Colon (tissue), 2 donors: ENCODE measurements around the gene GPRASP1.
A peak's percentile ranks its signal among the peaks of the same experiment; 100 is the strongest.
"Not testable (repeated sequence)": the region's sequence is repeated elsewhere in the genome, so short reads cannot be mapped to it uniquely, and the experiment has no call there.

Experiments
- FAIRE-seq: peaks from 2 replicates; lab custom pipeline; 2012; peaks lifted over from hg19 to GRCh38; lab: Jason Lieb, UNC
- donor health status: control.
- donor health status: control.

Gene GPRASP1, protein sequence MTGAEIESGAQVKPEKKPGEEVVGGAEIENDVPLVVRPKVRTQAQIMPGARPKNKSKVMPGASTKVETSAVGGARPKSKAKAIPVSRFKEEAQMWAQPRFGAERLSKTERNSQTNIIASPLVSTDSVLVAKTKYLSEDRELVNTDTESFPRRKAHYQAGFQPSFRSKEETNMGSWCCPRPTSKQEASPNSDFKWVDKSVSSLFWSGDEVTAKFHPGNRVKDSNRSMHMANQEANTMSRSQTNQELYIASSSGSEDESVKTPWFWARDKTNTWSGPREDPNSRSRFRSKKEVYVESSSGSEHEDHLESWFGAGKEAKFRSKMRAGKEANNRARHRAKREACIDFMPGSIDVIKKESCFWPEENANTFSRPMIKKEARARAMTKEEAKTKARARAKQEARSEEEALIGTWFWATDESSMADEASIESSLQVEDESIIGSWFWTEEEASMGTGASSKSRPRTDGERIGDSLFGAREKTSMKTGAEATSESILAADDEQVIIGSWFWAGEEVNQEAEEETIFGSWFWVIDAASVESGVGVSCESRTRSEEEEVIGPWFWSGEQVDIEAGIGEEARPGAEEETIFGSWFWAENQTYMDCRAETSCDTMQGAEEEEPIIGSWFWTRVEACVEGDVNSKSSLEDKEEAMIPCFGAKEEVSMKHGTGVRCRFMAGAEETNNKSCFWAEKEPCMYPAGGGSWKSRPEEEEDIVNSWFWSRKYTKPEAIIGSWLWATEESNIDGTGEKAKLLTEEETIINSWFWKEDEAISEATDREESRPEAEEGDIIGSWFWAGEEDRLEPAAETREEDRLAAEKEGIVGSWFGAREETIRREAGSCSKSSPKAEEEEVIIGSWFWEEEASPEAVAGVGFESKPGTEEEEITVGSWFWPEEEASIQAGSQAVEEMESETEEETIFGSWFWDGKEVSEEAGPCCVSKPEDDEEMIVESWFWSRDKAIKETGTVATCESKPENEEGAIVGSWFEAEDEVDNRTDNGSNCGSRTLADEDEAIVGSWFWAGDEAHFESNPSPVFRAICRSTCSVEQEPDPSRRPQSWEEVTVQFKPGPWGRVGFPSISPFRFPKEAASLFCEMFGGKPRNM (N-terminal part only)

DNA sequence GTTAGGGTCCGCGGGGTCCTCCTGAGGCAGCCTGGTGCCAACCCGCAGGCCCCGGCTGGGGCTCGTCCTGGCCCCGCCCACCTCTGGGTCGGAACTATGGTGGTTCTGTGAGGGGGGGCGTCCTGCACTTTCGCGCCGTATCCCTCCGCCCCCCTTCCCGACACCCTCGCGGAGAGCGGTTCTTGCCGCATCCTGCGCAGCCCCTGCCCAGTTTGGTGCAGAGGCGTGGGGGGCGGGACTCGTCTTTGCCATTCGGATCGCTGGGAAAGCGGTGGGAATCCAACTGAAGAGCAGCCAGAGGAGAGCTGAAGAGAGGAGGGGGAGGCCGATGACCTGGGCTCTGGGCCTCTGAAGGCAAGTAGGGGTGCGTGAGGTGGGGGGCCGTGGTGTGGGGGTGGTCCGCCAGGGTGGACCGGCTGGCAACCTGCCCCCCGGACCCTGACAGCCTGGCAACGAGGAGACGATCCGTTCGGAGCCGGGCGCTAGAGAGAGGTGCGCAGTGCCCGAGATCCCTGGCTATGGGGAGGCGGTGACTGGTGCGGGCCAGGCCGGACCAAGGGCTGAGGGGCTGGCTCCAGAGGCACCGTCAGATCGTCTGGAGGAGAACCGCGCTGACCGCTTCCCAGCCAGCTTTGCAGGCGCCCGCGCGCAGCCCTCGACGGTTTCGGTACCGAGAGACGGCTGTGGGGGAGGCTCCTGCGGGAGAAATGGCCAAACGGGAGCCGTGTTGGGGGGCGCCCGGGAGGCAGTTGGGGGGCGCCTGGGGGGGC, at the start of gene GPRASP1:
Gene GPRASP1, plus strand, starts transcription at position 242 of the 770 bp plus-strand sequence. CDS start 2,431 bp downstream, outside the sequence.
- no peak for FAIRE-seq

DNA sequence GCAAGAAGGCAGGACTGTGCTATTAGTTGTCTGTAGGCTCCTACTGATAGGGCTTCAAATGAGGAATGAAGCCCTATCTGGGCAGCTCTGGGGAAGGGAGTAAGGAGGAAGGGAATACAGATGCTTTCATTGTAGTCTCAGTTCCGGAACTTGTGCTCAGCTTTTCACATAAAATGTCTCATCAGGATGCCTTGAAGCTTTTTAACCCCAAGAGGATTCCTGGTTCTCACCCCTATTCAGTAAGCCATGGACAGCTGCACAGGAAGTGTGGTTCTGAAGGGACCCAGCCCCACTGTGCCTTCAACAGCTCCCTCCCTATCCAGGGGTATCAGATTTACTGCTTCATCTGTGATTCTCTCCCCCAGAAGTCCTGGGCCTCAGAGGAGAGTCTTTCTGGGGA, 47.0 kb upstream of the GPRASP1 start:
- no peak for FAIRE-seq

GRCh38 chrX:102606115-102606514, 45.2 kb upstream of the GPRASP1 start:
- FAIRE-seq, result no peak

GRCh38 chrX:102610905-102611304, 40.4 kb upstream of the GPRASP1 start:
- no peak for FAIRE-seq

DNA sequence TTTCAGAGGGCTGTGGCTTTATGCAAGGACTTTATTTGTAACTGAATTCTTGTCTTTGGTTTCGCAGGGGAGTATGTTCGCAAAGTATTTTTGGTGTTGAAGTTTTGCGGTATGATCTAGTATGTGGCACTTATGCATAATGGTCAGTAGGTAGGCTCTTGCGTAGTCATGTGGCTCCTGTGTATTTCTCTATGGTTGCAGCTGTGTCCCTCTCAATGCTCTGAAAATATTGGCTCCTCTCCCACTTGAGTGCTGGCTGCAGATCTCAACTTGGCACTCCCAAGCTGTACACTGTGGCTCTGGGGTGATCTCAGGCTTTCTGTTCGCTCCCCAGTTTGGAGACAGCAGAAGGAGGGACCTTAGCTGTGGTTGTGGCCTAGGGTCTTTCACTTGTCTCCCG, 27.2 kb upstream of the GPRASP1 start:
- FAIRE-seq, result no peak

GRCh38 chrX:102627640-102628039, 23.6 kb upstream of the GPRASP1 start:
- FAIRE-seq, result no peak

DNA sequence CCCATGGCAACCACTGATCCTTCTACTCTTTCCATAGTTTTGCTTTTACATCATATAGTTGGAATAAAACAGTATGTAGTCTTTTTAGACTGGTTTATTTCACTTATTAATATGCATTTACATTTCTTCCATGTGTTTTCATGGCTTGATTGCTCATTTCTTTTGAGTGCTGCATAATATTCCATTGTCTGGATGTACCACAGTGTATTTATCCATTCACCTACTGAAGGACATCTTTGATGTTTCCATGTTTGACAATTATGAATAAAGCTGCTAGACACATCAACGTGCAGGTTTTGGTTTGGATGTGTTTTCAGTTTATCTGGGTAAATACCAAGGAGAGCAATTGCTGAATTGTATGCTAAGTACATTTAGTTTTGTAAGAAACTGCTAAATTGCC, 13.7 kb upstream of the GPRASP1 start:
- no peak for FAIRE-seq

DNA sequence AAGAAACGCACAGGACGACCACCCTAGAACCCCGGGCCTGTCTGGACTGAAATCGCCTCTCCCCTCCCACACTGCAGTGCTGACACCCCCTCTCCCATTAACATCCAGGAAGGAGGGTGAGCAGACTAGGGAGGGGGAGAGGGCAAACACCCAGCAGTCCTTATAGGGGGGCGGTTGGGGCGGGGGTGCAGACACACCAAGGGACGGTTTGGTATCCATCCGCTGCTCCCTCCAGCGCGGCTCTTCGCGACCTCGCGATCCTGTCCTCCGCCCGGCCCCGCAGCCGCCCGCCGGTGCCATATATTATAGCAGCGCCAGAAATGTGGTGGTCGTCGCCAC, 411 bp upstream of the GPRASP1 start:
- no peak for FAIRE-seq

DNA sequence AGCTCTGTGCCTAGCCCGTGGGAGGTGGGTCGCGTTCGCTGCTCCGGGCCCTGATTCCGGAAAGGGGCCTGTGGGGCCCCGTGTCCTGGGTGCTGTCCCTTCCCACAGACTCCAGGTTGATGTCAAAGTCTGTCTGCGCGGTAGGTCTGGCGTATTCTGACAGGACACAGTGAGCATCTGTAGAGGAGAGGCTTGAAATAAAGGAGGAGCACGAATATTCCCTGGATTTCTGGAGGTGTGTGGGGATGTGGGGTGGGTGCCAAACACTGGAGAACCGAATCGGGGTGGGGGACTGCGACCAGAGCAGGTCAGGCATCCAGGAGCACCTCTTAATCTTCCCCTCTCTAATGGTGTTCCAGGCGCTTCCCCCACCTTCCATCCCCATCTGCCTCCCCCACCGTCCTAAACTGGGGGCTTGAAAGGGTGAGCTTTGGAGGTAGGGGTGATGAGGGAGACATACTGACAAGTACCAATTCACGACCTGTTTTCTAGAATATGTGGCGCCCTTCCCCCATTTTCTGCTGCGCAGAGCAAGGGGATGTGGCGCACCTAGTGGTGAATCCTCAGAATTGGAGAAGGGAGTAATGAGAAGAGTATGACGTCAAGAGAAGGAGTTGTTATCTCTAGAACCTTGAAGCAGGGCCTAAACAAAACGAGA, 877 bp downstream of the GPRASP1 start:
- FAIRE-seq, result no peak

GRCh38 chrX:102654696-102655095, 3.4 kb downstream of the GPRASP1 start:
- no peak for FAIRE-seq

DNA sequence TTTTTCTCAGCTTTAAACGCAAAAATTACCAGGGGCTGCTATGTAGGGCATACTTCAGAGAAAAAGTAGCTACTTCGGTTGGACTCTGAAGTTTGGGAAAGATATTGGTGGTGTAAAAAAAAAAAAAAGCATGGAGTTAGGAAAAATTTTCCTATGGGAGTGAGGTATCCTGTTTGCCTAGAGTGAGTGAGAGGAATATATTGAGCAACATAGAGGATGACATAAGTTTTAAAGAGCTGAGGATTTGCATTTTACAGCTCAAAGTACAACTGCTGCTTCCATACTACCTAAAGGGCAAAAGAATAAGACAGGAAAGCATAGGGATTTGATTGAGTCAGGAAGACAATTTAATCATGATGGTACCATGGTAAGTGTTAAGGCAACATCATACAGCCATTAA, 7.3 kb downstream of the GPRASP1 start:
- no peak for FAIRE-seq

DNA sequence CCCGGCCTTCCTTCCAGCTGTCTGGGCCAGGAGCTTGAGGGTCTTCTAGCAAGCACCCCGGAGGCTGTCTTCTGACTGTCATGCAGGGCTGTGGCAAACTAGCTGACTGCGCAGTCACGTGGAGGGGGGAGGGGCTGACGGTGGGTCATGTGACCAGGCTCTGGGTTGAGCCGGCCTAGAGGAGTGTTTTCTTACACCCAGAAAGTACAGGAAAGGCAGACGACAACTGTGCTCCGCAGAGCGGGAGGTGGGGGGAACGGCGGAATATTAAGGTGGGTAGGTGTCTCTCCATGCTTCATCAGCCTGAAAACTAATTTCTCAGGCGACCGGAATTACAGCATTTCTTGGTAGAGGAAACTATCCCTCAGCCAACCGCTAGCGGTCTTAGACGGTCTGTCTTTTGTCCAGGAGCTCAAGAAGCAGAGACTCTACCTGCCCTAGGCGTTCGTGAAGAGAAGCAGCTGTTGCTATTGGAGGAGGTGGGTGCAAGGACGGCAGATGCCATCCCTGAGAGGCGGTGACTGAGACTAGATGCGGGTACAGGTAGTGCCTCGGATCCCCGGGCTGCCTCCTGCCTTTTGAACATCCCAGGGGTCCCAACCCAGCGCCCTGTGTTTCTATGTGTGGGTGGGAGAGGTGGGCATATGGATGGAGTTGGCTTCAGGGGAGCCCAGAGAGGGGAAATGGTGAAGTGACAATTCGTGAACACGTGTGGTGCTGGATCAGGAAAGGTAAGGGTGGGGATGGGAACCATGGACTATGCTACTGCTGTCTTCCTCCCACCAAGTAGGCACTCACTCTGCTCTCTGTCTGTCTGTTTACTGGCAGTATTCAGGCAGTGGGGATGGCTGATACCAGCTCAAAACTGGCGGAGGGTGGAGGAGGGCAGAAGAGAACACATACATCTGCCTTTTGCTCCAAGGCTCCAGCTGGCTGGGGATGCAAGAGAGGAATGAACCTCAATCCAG, 8.8 kb downstream of the GPRASP1 start:
- FAIRE-seq, result no peak

- not testable (repeated sequence) for FAIRE-seq
Observed at GRCh38 chrX:102663820-102664219, 12.5 kb downstream of the GPRASP1 start.

DNA sequence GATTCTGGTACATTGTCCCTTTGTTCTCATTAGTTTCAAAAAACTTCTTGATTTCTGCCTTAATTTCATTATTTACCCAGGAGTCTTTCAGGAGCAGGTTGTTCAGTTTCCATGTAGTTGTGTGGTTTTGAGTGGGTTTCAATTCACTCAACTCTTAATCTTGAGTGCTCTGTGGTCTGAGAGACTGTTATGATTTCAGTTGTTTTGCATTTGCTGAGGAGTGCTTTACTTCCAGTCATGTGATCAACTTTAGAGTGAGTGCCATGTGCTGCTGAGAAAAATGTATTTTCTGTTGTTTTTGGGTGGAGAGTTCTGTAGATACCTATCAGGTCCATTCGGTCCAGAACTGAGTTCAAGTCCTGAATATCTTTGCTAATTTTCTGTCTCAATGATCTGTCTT, 15.8 kb downstream of the GPRASP1 start:
- FAIRE-seq, result peak; percentile 21

DNA sequence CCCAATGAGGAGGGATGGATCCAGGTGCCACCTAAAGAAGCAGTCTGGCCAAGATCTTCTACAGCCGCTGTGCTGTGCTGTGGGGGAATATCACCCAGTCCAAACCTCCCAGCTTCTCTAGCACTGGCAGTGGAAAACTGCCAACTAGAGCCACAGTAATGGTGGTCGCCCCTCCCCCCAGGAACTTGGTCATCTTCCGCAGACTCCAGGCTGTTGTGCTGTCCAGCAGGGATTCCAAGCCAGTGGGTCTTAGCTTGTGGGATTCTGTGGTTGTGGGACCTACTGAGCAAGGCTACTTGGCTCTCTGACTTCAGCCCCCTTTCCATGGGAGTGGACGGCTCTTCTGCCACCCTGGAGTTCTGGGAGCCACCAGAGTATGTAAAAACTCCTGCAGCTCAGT, 18.2 kb downstream of the GPRASP1 start:
- no peak for FAIRE-seq

DNA sequence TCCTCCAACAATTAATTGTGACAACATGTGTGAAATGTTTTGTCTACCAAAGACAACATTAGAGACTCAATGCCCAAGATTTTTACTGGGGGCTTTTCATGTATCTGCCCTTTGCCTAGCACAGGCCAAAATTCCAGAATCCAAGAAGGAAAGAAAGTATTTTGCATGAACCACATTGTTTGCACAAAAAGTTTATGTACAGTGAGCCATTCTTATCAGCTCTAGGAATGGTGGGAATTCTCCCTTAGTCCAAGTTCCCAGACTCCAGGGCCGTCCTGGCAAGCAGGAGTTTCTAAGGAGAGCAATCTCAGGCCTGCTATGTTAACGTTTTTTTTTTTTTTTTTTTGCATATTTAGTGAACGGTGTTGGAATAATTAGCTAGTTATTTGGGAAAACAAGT, 21.6 kb downstream of the GPRASP1 start:
- no peak for FAIRE-seq

- FAIRE-seq, result peak; percentile 95
Observed at GRCh38 chrX:102677479-102677878, 26.2 kb downstream of the GPRASP1 start.

DNA sequence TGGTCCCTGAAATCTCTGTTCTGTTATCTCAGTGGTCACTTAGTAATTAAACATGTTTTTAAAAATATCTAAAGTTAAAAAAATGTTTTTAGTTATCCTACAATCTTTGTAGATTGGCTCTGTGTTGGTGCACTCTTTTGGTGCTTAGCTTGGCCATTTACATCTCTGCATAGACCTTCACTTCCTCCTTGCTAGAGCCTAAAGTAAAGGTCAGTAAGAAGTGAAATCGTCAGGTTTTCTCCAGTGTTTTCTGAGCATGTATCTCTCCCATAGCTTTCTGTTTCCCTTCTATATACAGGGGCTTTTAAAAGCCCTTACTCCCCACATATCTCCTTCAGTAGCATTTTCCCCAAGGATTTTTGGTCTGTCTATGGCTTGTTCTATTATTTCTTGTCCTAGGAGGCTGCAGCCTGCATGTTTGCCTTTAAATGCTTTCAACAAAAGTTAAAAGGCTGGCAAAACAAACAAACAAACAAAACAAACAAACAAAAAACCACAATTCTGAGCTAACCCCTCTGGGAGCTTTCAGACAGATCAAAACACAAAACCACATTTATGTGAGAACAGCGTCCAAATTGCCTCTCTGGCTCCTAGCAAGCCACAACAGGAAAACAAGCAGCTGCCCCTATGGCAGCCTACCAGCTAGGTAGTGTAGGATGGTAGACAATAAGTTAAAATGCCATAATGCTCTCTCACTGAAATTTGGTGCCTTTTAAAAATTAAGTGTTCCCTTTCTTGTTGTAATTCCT, 33.7 kb downstream of the GPRASP1 start:
- FAIRE-seq, result no peak

DNA sequence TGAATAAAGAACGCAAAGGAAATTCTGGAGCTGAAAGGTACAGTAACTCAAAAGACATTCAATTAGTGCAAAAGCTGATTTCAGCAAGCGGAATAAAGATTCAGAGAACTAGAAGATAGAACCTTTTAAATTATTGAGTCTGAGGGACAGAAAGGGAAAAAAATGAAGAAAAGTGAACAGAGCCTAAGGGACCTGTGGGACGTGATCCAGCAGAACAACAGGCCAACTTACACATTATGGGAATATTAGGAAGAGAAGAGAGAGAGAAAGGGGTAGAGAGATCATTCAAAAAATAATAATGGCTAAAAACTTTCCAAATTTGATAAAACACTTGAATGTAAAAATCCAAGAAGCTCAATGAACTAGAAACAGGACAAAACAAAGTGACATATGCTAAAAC, 43.5 kb downstream of the GPRASP1 start:
- FAIRE-seq, result no peak

GRCh38 chrX:102696306-102696705, 45.0 kb downstream of the GPRASP1 start:
- FAIRE-seq, result no peak
